ENCODE data around the gene GTF2F2. TPM values are rescaled to one million over a fixed set of nuclear protein-coding genes. Genes with fewer than 3 reads are reported as not detected.

The GTF2F2 gene
- total RNA-seq, result 10 to 100 TPM; 18.7 to 20.5 TPM

- peak; percentile 91 for DNase-seq
- Histone ChIP-seq H3K27me3 (no peaks in the 10 kb centered on the region), H3K4me1 (peaks cover 11% of the 10 kb centered on the region), H3K4me3 (peak within 1 kb of the TSS; percentile 81), H3K27ac (peak within 1 kb of the TSS; percentile 72), H3K9me3 (no peaks in the 10 kb centered on the region), H3K9ac (ENCODE audit: low read depth in 2 of 2, low read length in 2 of 2) (peak within 1 kb of the TSS; percentile 81 to 93), H3K36me3 (no peaks in the 10 kb centered on the region)
- intact Hi-C loops (cut with DNase I), result no loop called here
- TF ChIP-seq CTCF (IDR thresholded peaks at IDR 0.05), result no peak
Observed at GRCh38 chr13:45119991-45120864, at the start of gene GTF2F2. Gene GTF2F2, plus strand, starts transcription at chr13:45120510. Its CDS starts 146 bp downstream, at chr13:45120656.

GRCh38 chr13:45073809-45074208 is 46.5 kb upstream of the GTF2F2 start:
- Histone ChIP-seq H3K27ac (no peak overlapping the region), H3K9ac (ENCODE audit: low read depth in 2 of 2, low read length in 2 of 2) (no peak overlapping the region), H3K4me3 (no peak overlapping the region), H3K36me3 (no peaks in the 10 kb centered on the region), H3K4me1 (no peaks in the 10 kb centered on the region), H3K9me3 (no peaks in the 10 kb centered on the region), H3K27me3 (no peaks in the 10 kb centered on the region)
- DNase-seq, result no peak
- no peak for TF ChIP-seq CTCF (IDR thresholded peaks at IDR 0.05)
- intact Hi-C loops (cut with DNase I), result no loop called here

- Histone ChIP-seq H3K9me3 (no peaks in the 10 kb centered on the region), H3K27ac (no peak overlapping the region), H3K9ac (ENCODE audit: low read depth in 2 of 2, low read length in 2 of 2) (no peak overlapping the region), H3K4me3 (no peak overlapping the region), H3K27me3 (no peaks in the 10 kb centered on the region), H3K4me1 (no peaks in the 10 kb centered on the region), H3K36me3 (no peaks in the 10 kb centered on the region)
- DNase-seq, result no peak
- intact Hi-C loops (cut with DNase I), result no loop called here
- no peak for TF ChIP-seq CTCF (IDR thresholded peaks at IDR 0.05)
Observed at GRCh38 chr13:45074721-45075120, 45.6 kb upstream of the GTF2F2 start.

GRCh38 chr13:45078003-45078402 is 42.3 kb upstream of the GTF2F2 start:
- Histone ChIP-seq H3K4me1 (no peaks in the 10 kb centered on the region), H3K9me3 (no peaks in the 10 kb centered on the region), H3K36me3 (no peaks in the 10 kb centered on the region), H3K27me3 (no peaks in the 10 kb centered on the region), H3K4me3 (no peak overlapping the region), H3K27ac (no peak overlapping the region), H3K9ac (ENCODE audit: low read depth in 2 of 2, low read length in 2 of 2) (no peak overlapping the region)
- no peak for TF ChIP-seq CTCF (IDR thresholded peaks at IDR 0.05)
- intact Hi-C loops (cut with DNase I), result no loop called here
- no peak for DNase-seq

- DNase-seq, result no peak
- TF ChIP-seq CTCF (IDR thresholded peaks at IDR 0.05), result no peak
- Histone ChIP-seq H3K27me3 (no peaks in the 10 kb centered on the region), H3K4me3 (no peak overlapping the region), H3K27ac (no peak overlapping the region), H3K9ac (ENCODE audit: low read depth in 2 of 2, low read length in 2 of 2) (no peak overlapping the region), H3K4me1 (no peaks in the 10 kb centered on the region), H3K36me3 (no peaks in the 10 kb centered on the region), H3K9me3 (no peaks in the 10 kb centered on the region)
- intact Hi-C loops (cut with DNase I), result no loop called here
Observed at GRCh38 chr13:45082964-45083363, 37.3 kb upstream of the GTF2F2 start.

All from colonic mucosa (tissue), 4 donors.